Measurements from ENCODE around the gene DACT1.
"Not testable (repeated sequence)": the region's sequence is repeated elsewhere in the genome, so short reads cannot be mapped to it uniquely, and the experiment has no call there.

The DACT1 gene

DNA sequence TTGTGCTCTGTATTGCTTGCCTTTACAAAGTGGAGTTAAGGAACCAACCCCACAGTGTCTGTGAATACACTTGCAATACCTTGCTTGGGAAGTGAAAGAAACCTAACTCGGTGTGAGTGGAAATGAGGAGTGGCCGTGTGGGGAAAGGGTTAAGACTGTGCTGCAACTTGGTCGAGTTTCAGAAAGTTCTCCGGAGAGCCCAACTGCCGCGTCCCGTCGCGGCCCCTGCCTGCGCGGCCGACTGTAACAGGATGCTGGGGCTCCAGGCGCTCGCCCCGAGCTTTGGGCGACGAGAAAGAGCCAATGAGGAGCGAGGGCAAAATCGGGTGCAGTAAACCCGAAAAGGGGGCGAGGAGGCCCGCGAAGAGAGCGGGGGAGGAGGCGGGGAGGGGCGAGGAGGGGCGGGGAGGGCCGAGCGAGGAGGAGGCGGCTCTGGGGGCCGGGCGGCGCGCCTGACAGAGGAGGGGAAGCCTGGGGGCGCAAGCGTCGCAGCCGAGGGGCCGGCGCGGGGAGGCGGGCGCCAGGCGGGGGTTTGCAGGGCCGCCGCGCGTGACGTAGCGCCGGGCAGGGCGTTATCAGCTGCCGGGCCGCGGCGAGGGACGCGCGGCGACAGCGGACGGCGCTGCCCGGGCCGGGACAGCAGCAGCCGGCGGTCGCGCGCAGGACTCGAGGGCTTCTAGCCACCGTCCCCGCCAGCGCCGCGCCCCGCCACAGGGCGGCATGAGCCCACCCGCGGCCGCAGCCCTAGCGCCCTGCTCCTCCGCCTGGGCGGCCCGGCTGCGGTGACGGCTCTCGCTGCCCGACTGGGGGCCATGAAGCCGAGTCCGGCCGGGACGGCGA is at the start of gene DACT1:
TSS of gene DACT1 (plus strand) at position 572 of the 840 bp plus-strand sequence. CDS start at position 813, 241 bp downstream.
- peak; percentile 36 to 47 for DNase-seq (ENCODE audit: low read depth in 2 of 2)

- DNase-seq (ENCODE audit: low read depth in 2 of 2), result not testable (repeated sequence)
Measured at GRCh38 chr14:58588321-58588720, 49.4 kb upstream of the DACT1 start.

DNA sequence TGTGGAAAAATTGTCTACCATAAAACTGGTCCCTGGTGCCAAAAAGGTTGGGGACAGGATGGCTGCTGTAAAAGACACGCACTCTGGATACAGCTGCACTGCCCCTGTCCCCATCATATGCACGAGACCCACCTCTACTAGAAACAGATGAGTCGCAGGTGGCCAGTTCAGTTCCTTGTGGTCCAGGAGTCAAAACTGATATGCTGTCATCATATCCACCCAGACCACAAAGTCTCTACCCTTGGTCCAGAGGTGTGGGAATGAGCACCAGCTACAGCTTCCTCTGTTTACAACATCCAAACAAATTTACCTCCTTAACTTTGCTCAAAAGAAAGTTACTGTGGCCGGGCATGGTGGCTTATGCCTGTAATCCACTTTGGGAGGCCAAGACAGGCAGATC is 43.8 kb upstream of the DACT1 start:
- DNase-seq (ENCODE audit: low read depth in 2 of 2), result no peak

DNA sequence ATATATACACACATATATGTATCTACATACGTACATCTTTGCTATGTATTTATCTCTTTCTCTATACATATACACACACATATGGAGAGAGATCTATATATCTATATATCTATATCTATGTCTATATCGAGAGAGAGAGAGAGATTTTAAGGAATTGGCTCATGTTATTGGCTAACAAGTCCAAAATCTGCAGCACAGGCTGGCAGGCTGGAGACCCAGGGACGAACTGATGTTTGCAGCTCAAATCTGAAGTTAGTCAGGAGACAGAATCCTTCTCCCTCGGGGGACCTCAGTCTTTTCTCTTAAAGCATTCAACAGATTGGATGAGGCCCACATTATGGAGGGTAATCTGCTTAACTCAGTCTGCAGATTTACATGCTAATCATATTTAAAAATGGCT is 40.7 kb upstream of the DACT1 start:
- no peak for DNase-seq (ENCODE audit: low read depth in 2 of 2)

DNA sequence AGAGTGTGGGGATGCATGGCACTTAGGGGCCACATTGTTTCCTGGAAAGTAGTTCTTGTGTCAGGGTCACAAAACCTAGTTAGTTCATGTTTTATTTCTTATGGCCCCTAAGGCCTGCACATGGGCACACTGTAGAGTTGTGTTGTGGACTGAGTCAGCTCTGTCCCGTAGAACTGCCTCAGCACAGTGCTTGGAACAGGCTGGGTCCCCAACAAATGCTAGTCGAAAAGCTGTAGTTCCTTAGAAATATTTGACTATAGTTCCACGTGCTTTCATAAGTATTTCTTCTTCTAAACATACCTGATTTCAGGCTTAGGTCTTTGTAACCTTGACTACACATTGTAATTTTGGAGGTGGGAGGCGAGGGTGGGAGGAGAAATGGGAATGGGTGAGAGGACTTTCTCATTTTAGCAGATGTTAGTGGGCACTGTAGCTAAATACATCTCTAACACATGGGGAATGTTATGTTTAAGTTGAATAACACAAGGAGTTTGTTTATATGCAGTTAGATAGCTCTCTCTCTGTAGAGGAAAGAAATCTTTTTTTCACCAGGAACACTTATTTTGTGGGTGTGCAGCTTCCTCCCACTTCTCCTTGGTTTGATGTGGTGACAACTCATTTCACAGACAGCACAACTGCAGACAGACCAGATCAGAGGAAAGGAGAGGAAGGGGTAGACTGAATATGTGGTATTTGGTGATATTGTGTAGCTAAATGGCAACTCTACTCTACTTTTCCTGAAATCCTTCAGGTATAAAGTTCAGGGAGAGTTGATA is 39.5 kb upstream of the DACT1 start:
- DNase-seq (ENCODE audit: low read depth in 2 of 2), result no peak

DNA sequence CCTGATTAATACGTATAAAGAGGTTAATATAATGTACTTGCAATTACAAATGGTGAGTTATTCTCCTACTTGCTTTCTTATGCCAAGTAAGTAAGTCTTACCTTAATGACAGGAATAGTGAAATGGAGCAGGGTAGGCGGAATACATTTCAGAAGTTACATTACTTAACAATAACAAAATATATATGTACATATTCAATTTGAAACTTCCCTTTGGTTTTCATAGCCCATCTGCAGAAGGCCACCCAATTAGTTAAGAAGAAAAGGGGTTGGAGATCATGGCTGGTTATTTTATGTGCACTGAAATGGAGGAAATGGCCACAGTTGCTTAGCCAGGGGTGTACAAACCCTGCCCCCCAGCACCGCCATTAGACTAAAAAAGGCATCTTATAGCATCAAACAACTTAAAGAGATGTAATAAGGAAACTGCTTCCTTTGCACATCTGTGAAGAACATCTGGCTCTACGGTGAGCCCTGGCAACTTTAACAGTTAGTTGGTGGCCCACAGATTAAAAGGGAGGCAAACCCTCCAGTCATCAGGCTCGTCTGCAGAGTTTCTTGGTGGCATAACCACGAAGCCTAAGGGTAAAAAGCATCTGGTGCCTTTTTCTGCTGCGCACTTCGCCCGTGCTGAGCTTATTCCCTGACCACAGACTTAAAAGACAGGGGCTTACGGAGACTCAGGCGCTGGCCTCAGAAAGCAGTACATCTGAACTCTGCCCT is 38.8 kb upstream of the DACT1 start:
- DNase-seq (ENCODE audit: low read depth in 2 of 2), result no peak

DNA sequence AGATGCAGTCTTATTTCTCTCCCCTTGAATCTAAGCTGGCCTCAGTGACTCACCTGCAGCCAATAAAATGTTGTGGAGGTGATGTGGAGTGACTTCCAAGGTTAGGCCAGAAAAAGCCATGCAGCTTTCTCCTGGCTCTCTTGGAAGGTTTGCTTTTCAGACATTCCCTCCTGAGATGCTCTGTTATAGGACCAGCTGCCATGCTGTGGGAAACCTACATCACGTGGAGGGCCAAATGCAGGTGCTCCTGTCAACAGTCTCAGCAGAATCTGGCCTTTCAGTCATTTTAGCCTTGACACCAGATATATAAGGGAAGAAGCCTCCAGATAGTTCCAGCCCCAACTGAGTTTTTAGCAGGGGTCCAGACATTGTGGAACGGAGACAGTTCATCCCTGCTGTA is 38.1 kb upstream of the DACT1 start:
- no peak for DNase-seq (ENCODE audit: low read depth in 2 of 2)

DNA sequence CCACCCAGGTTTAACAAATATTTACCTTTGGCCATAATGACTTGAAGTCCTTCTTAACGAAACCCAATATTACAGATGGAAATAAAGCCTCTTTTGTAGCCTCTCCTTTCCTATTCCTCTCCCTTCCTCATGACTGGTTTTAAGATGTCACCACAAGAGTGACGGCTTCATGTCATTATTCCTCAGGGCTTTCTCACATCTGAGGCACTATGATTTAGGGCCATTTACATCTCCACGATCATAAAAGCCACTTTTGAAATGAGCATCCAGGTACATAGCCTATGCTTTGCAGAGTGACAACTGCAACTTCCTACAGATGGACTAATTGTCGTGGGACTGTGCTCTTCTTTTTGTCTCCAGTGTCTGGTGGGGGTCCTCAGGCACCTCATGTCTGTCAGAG is 32.3 kb upstream of the DACT1 start:
- DNase-seq (ENCODE audit: low read depth in 2 of 2), result no peak

- no peak for DNase-seq (ENCODE audit: low read depth in 2 of 2)
Measured at GRCh38 chr14:58607131-58607951, 30.4 kb upstream of the DACT1 start.

- DNase-seq (ENCODE audit: low read depth in 2 of 2), result no peak
Measured at GRCh38 chr14:58607952-58608317, 29.8 kb upstream of the DACT1 start.

DNA sequence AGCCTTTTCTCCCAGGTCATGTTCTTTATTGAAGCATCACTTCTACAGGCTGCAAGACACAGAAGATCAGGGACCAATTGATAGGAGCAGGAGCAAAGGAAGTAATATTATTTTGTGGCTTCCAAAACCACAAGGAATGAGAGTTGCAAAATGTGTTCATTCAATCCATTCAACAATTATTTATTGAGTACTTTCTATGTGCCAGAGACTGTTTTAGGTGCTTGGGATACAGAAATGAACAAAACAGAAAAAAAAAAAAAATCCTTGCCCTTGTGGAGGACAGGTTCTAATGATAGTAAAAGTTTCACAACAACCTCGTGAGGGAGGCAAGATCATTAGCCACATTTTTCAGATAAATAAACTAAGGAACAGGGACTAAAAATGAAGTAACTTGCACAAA is 20.1 kb upstream of the DACT1 start:
- no peak for DNase-seq (ENCODE audit: low read depth in 2 of 2)

DNA sequence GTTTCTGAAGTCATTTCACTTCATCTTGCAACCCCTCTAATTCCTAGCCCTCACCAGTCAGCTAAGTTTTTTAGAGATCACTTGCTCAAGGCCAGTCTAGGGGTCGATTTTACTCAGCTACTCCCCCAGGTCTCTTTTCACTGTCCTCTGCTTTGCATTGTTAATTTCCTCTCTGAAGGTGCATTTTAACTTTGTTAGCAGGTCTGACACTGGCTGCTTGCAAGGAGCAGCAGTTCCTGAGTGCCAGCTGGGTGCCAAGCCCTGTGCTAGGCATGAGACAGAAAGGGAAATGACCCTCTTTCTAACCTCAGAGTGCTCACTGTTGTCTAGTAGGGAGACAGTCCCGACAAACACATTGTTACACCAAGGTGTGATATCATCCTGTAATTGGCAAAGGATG is 17.8 kb upstream of the DACT1 start:
- no peak for DNase-seq (ENCODE audit: low read depth in 2 of 2)

DNA sequence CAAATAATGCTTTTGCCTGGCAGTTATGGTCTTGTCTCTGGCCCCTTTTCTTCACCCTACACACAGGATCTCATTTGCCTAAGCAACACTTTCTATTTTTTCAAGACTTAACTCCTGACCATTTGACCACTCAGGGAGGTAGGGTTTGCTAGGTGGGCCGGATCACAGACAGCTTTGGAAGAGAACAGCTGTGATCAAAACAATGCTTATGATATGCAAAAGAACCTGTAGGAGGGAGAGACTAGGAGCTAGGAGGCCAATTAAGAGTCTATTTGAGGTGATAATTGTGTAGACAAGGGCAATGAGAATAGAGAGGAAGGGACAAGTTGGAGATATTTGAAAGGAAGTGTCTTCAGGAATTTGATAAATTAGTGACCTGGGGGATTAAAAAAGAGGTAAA is 12.3 kb upstream of the DACT1 start:
- no peak for DNase-seq (ENCODE audit: low read depth in 2 of 2)

DNA sequence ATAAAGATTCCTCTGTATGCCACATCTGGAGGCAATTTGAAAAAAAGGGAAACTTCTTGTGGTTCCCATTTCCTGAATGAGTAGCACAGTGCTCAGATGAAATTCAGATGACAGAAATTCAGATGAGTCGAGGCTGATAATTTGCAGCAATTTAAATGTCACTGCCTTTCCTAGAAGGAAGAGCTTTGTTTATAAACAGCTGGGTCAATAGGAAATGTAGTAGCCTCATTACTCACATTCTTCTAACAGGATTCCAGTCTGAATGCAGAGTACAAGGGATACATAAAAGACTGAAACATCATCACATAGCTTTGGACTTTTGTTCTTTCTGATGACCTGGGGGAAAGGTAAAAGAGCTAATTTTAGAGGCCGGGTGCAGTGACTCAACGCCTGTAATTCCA is 11.3 kb upstream of the DACT1 start:
- no peak for DNase-seq (ENCODE audit: low read depth in 2 of 2)

- no peak for DNase-seq (ENCODE audit: low read depth in 2 of 2)
Measured at GRCh38 chr14:58628406-58628805, 9.4 kb upstream of the DACT1 start.

DNA sequence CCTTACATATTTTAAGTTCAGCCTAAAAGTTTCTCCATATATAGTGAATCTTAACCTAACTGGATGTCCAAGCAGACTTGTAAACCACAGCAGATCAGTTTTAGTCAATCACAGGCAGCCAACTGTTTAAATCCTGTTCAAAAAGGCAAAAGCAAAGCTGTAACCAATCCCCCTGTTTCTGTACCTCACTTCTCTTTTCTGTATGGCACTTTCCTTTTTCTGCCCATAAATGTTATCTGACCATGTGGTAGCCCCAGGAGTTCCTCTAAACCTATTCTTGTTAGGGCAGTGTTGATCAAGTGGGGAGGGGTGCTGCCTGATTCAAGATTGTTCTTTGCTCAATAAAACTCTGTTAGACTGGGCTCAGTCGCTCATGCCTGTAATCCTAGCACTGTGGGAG is 8.5 kb upstream of the DACT1 start:
- no peak for DNase-seq (ENCODE audit: low read depth in 2 of 2)

- DNase-seq (ENCODE audit: low read depth in 2 of 2), result no peak
Measured at GRCh38 chr14:58631732-58632131, 6.0 kb upstream of the DACT1 start.

DNA sequence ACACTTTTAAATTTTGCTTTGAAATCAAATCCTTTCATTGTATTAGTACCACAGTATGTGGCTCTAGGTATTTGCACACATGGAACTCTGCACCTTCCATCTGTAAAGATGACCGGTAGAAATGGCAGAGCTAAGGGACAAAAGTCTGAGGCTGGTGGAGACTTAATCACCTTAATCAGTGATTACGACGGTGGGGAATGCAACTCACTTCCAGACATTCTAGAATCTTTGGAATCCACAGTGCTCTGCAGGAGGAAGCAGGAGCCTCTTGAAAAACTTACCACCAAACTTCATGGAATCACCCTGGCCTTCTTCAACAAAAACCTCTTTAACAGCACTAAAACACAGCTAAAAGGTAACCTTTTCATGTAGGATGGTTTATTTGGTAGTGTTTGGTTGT is 3.9 kb upstream of the DACT1 start:
- DNase-seq (ENCODE audit: low read depth in 2 of 2), result no peak

DNA sequence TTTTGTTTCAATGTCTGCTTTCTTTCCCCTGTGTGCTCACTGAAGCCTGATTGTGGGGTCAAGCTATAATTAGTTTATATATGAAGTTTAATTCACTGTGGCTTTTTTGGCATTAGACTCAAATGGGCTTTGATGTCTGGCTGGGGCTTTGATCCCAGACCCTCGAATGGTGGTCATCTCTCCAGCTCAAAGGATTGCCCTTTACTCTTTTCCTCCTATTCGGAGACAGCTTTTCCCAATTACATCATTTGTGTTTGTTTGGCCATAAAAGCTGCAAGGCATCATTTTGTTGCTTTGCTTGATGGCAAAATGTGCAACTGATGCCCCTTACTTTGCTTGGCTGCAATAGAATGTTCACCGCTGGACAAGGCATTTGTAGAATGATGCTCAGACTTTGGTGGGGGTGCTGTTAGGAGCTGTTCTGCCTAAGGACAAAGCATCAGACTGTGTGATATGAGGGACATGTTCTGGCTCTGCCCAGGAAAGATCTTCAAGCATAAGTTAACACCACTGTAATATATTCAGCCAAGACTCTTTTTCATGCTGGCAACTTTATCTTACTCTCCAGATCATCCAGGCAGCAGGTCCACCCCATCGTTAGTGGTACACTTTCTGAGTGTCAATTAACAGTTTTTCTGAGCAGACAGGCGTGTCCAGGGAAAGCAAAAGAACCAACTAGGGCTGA is 3.2 kb upstream of the DACT1 start:
- DNase-seq (ENCODE audit: low read depth in 2 of 2), result no peak

GRCh38 chr14:58635091-58635830 is 2.5 kb upstream of the DACT1 start:
- no peak for DNase-seq (ENCODE audit: low read depth in 2 of 2)
